ENCODE measurements around the gene SDCCAG8.

Gene SDCCAG8

GRCh38 chr1:243266231-243266630 lies 10.4 kb downstream of the SDCCAG8 start:
- no peak for TF ChIP-seq CTCF (IDR thresholded peaks at IDR 0.05)
- no peak for TF ChIP-seq ZFX (IDR thresholded peaks at IDR 0.05; ENCODE audit: borderline replicate concordance)
- no peak overlapping the region for H3K27ac ChIP-seq

- no peak for TF ChIP-seq CTCF (IDR thresholded peaks at IDR 0.05)
- TF ChIP-seq ZFX (IDR thresholded peaks at IDR 0.05; ENCODE audit: borderline replicate concordance) = no peak
- H3K27ac ChIP-seq = no peak overlapping the region
These were observed 11.6 kb downstream of the SDCCAG8 start for GRCh38 chr1:243267471-243267880.

GRCh38 chr1:243267914-243268653 lies 12.2 kb downstream of the SDCCAG8 start:
- TF ChIP-seq CTCF (IDR thresholded peaks at IDR 0.05) (no peak), ZFX (IDR thresholded peaks at IDR 0.05; ENCODE audit: borderline replicate concordance) (no peak)

GRCh38 chr1:243268751-243269460 lies 13.1 kb downstream of the SDCCAG8 start:
- TF ChIP-seq CTCF (IDR thresholded peaks at IDR 0.05) (no peak), ZFX (IDR thresholded peaks at IDR 0.05; ENCODE audit: borderline replicate concordance) (no peak)
- no peak overlapping the region for H3K27ac ChIP-seq

More at GRCh38 chr1:243267914-243268653, 12.2 kb downstream of the SDCCAG8 start:
- no peak overlapping the region for H3K27ac ChIP-seq

- H3K27ac ChIP-seq = no peak overlapping the region
- TF ChIP-seq CTCF (IDR thresholded peaks at IDR 0.05) (no peak), ZFX (IDR thresholded peaks at IDR 0.05; ENCODE audit: borderline replicate concordance) (no peak)
These were observed 13.6 kb downstream of the SDCCAG8 start for GRCh38 chr1:243269461-243269801.

- TF ChIP-seq ZFX (IDR thresholded peaks at IDR 0.05; ENCODE audit: borderline replicate concordance) (no peak), CTCF (IDR thresholded peaks at IDR 0.05) (no peak)
- H3K27ac ChIP-seq = no peak overlapping the region
These were observed 14.4 kb downstream of the SDCCAG8 start for GRCh38 chr1:243270097-243270864.
